ENCODE measurements around the gene PSMG3.

GRCh38 chr7:1607001-1607400, 37.2 kb upstream of the PSMG3 start:
- no peak for TF ChIP-seq SP1 (IDR thresholded peaks at IDR 0.05)
- TF ChIP-seq ZNF384 (IDR thresholded peaks at IDR 0.05): no peak
- TF ChIP-seq FOXM1 (IDR thresholded peaks at IDR 0.05; ENCODE audit: borderline replicate concordance): no peak
- TF ChIP-seq SUZ12 (IDR thresholded peaks at IDR 0.05): no peak
- TF ChIP-seq ARNT (IDR thresholded peaks at IDR 0.05): no peak
- no peak for TF ChIP-seq TARDBP (IDR thresholded peaks at IDR 0.05)
- TF ChIP-seq BHLHE40 (IDR thresholded peaks at IDR 0.05; ENCODE audit: borderline replicate concordance): no peak
- TF ChIP-seq L3MBTL2 (conservative IDR thresholded peaks at IDR 0.05): no peak
- TF ChIP-seq ELF4 (IDR thresholded peaks at IDR 0.05): no peak

Measured in HEK293T (cell line).